GM12878 (cell line): ENCODE measurements around the gene SPOP. TPM values are rescaled to one million over a fixed set of nuclear protein-coding genes. Genes with fewer than 3 reads are reported as not detected.

Experiments
- ATF7 ChIP-seq: fragments of 450-650 bp; IDR thresholded peaks from 2 replicates; pipeline ENCODE4 v1.6.1; 2016; ENCODE audit warnings: low read depth, mild to moderate bottlenecking
- BCL11A ChIP-seq: IDR thresholded peaks from 2 replicates; pipeline ENCODE4 v1.6.1; 2011; ENCODE audit warnings: low read depth, low read length
- BHLHE40 ChIP-seq, 2 experiments: fragments of 450-650 bp in 1 of 2; IDR thresholded peaks; 2 replicates each; pipeline ENCODE4 v1.6.1; 2011 to 2017; ENCODE audit warnings: low read depth in 2 of 2, borderline replicate concordance in 1 of 2, improper control_type of control experiment in 1 of 2, low read length in 1 of 2, mild to moderate bottlenecking in 1 of 2
- BMI1 ChIP-seq: fragments of 450-650 bp; IDR thresholded peaks from 2 replicates; pipeline ENCODE4 v1.6.1; 2016; ENCODE audit warnings: mild to moderate bottlenecking, moderate library complexity, borderline replicate concordance
- CBFB ChIP-seq: IDR thresholded peaks from 2 replicates; pipeline ENCODE4 v1.6.1; 2016; ENCODE audit warnings: antibody characterized with exemption, low read depth
- CREM ChIP-seq: IDR thresholded peaks from 2 replicates; pipeline ENCODE4 v1.6.1; 2014; ENCODE audit warnings: antibody characterized with exemption, low read depth
- EED ChIP-seq: sonication (generic); IDR thresholded peaks from 2 replicates; pipeline ENCODE4 v1.6.1; 2016; ENCODE audit warnings: antibody characterized with exemption, low read depth
- EP300 ChIP-seq, 2 experiments: fragments of 150-350 bp in 1 of 2; IDR thresholded peaks; 2 replicates each; pipeline ENCODE4 v1.6.1; 2011 to 2012; ENCODE audit warnings: low read depth in 2 of 2, low read length in 2 of 2, borderline replicate concordance in 1 of 2, improper control_type of control experiment in 1 of 2, inconsistent platforms in 1 of 2; ENCODE audit not compliant: control insufficient read depth in 1 of 2
- EZH2 ChIP-seq: IDR thresholded peaks from 2 replicates; pipeline ENCODE4 v1.6.1; 2012; ENCODE audit warnings: low read depth, mild to moderate bottlenecking, control low read depth, inconsistent platforms, low read length, borderline replicate concordance; ENCODE audit not compliant: control insufficient read depth
- MTA3 ChIP-seq: IDR thresholded peaks from 2 replicates; pipeline ENCODE4 v1.6.1; 2012; ENCODE audit warnings: low read length, inconsistent platforms, borderline replicate concordance
- NBN ChIP-seq: fragments of 450-650 bp; IDR thresholded peaks from 2 replicates; pipeline ENCODE4 v1.6.1; 2016
- NFYB ChIP-seq: IDR thresholded peaks from 2 replicates; pipeline ENCODE4 v1.6.1; 2011; ENCODE audit warnings: low read depth, mild to moderate bottlenecking, low read length, improper control_type of control experiment, moderate library complexity; ENCODE audit not compliant: insufficient read depth
- PKNOX1 ChIP-seq: fragments of 450-650 bp; IDR thresholded peaks from 2 replicates; pipeline ENCODE4 v1.6.1; 2016; ENCODE audit warnings: mild to moderate bottlenecking
- PML ChIP-seq: IDR thresholded peaks from 2 replicates; pipeline ENCODE4 v1.6.1; 2012; ENCODE audit warnings: low read length, inconsistent platforms
- POLR2A ChIP-seq: IDR thresholded peaks from 2 replicates; pipeline ENCODE4 v1.6.1; 2011; ENCODE audit warnings: low read depth, mild to moderate bottlenecking, low read length
- POU2F2 ChIP-seq: IDR thresholded peaks from 3 replicates; pipeline ENCODE4 v1.6.1; 2011; ENCODE audit warnings: low read depth, mild to moderate bottlenecking, low read length, borderline replicate concordance
- RAD51 ChIP-seq: fragments of 450-650 bp; IDR thresholded peaks from 2 replicates; pipeline ENCODE4 v1.6.1; 2016; ENCODE audit warnings: moderate library complexity, mild to moderate bottlenecking, inconsistent platforms
- RELB ChIP-seq: fragments of 450-650 bp; IDR thresholded peaks from 2 replicates; pipeline ENCODE4 v1.6.1; 2017; ENCODE audit warnings: low read depth, mild to moderate bottlenecking, moderate library complexity
- TCF12 ChIP-seq: IDR thresholded peaks from 2 replicates; pipeline ENCODE4 v1.6.1; 2011; ENCODE audit warnings: low read depth, mild to moderate bottlenecking, low read length
- TCF7 ChIP-seq: IDR thresholded peaks from 2 replicates; pipeline ENCODE4 v1.6.1; 2014; ENCODE audit warnings: antibody characterized with exemption, borderline replicate concordance
- polyA plus RNA-seq, 11 experiments: library from polyadenylated mRNA; depleted of rRNA in 4 of 11; unstranded in 6 of 11; stranded (reverse) in 5 of 11; fragments of >200 nt; fragmentation: Nextera tagmentation in 4 of 11; fragmentation: Illumina TruSeq in 1 of 11; extraction: Ambion mirVana in 4 of 11; extraction: Trizol in 1 of 11; gene quantifications; 1 replicate in 1 of 11; 2 replicates in 10 of 11; pipeline versions ENCODE4 v1.2.1 to v1.2.3, GENCODE V29; 2011 to 2016; ENCODE audit warnings: inconsistent platforms in 2 of 11, missing spikeins in 2 of 11, low read depth in 1 of 11
- total RNA-seq, 4 experiments: library from RNA; depleted of rRNA in 3 of 4; stranded (reverse); fragments of >200 nt in 3 of 4; fragmentation: Illumina TruSeq in 1 of 4; extraction: Trizol in 1 of 4; gene quantifications; 2 replicates each; pipeline versions ENCODE4 v1.2.1 to v1.2.3, GENCODE V29; 2013 to 2021
- TF ChIP-seq, protein P1 (sequence below): fragments of 450-650 bp; conservative IDR thresholded peaks from 2 replicates; pipeline ENCODE4 v1.6.1; 2017; ENCODE audit warnings: mild to moderate bottlenecking, moderate library complexity
- TF ChIP-seq, protein P2 (sequence below): fragments of 450-650 bp; IDR thresholded peaks from 2 replicates; pipeline ENCODE4 v1.6.1; 2016; ENCODE audit warnings: mild to moderate bottlenecking, moderate library complexity, borderline replicate concordance

SPOP gene
- total and polyA plus RNA-seq, 10 of the 15 experiments (the other 5 are each of a cell fraction or from before 2014, with no cell fraction given), result 35.1 to 80.4 (median 44.7) TPM

DNA sequence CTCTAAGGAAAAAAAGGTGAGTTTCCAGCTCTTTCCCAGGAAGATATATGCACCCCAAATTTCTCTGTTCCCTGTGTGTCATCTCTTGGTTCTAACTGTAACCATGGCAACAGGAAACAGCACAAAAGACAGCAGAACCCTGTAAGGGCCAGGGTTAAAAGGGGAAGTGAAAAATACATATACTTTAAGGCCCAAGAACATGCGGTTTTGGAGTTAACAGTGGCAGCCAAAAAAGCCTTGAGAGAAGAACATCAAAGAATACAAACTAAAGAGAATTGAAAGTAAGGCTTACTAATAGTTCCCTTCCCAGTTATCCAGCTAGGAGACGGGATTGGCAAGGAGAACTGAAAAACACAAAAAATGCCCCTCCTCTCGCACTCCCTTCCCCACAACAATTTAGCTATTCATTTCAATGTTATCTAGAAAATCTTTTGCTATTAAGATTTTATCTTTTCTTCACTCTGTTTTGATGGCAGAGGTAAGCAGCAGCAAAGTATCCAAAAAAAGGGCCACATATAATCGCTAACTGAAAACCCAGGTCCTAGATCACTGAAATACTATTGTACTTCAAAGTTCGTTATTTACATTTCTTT, 1.5 kb downstream of the SPOP start (continued):
- TF ChIP-seq NFYB (no peak), PML (0 out of 2 replicates have a peak, but pooled peaks have one; percentile 31), CREM (peak; percentile 52; the same call in 1 of the 2 replicates), CBFB (peak; percentile 90), RELB (peak; percentile 100), BMI1 (peak; percentile 100), TCF12 (0 out of 2 replicates have a peak, but pooled peaks have one; percentile 17), PKNOX1 (peak; percentile 8; the same call in 1 of the 2 replicates), EZH2 (no peak), BHLHE40 (IDR thresholded peaks at IDR 0.05; ENCODE audit: borderline replicate concordance in 1 of 2, low read depth in 2 of 2, low read length in 1 of 2) (peak in 1 of 2 experiments; percentile 38; a peak in 1 of 4 replicates), NBN (peak; percentile 84), ATF7 (peak; percentile 79), POLR2A (no peak), BCL11A (peak; percentile 83), RAD51 (peak; percentile 21; the same call in 1 of the 2 replicates), MTA3 (peak; percentile 83; the same call in 1 of the 2 replicates), EED (peak; percentile 100), POU2F2 (0 out of 3 replicates have a peak, but pooled peaks have one; percentile 51), EP300 (IDR thresholded peaks at IDR 0.05; ENCODE audit: borderline replicate concordance in 1 of 2, control insufficient read depth in 1 of 2, low read depth in 2 of 2, low read length in 2 of 2) (peak; percentile 85 to 87), TCF7 (peak; percentile 91)
- TF ChIP-seq, protein P1, sequence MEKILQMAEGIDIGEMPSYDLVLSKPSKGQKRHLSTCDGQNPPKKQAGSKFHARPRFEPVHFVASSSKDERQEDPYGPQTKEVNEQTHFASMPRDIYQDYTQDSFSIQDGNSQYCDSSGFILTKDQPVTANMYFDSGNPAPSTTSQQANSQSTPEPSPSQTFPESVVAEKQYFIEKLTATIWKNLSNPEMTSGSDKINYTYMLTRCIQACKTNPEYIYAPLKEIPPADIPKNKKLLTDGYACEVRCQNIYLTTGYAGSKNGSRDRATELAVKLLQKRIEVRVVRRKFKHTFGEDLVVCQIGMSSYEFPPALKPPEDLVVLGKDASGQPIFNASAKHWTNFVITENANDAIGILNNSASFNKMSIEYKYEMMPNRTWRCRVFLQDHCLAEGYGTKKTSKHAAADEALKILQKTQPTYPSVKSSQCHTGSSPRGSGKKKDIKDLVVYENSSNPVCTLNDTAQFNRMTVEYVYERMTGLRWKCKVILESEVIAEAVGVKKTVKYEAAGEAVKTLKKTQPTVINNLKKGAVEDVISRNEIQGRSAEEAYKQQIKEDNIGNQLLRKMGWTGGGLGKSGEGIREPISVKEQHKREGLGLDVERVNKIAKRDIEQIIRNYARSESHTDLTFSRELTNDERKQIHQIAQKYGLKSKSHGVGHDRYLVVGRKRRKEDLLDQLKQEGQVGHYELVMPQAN, result peak; percentile 26; the same call in 1 of the 2 replicates
- TF ChIP-seq, protein P2, sequence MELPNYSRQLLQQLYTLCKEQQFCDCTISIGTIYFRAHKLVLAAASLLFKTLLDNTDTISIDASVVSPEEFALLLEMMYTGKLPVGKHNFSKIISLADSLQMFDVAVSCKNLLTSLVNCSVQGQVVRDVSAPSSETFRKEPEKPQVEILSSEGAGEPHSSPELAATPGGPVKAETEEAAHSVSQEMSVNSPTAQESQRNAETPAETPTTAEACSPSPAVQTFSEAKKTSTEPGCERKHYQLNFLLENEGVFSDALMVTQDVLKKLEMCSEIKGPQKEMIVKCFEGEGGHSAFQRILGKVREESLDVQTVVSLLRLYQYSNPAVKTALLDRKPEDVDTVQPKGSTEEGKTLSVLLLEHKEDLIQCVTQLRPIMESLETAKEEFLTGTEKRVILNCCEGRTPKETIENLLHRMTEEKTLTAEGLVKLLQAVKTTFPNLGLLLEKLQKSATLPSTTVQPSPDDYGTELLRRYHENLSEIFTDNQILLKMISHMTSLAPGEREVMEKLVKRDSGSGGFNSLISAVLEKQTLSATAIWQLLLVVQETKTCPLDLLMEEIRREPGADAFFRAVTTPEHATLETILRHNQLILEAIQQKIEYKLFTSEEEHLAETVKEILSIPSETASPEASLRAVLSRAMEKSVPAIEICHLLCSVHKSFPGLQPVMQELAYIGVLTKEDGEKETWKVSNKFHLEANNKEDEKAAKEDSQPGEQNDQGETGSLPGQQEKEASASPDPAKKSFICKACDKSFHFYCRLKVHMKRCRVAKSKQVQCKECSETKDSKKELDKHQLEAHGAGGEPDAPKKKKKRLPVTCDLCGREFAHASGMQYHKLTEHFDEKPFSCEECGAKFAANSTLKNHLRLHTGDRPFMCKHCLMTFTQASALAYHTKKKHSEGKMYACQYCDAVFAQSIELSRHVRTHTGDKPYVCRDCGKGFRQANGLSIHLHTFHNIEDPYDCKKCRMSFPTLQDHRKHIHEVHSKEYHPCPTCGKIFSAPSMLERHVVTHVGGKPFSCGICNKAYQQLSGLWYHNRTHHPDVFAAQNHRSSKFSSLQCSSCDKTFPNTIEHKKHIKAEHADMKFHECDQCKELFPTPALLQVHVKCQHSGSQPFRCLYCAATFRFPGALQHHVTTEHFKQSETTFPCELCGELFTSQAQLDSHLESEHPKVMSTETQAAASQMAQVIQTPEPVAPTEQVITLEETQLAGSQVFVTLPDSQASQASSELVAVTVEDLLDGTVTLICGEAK, result peak; percentile 57; the same call in 1 of the 2 replicates
